Keratinocyte (primary cell): ENCODE measurements around the gene GLCE. TPM values are rescaled to one million over a fixed set of nuclear protein-coding genes. Genes with fewer than 3 reads are reported as not detected.

Experiments
- DNase-seq: peaks from one replicate; pipeline ENCODE4 v3.0.0-alpha.2; 2011; ENCODE audit warnings: low read depth, missing footprints, low spot score
- FAIRE-seq: peaks from 2 replicates; lab custom pipeline; 2011; peaks lifted over from hg19 to GRCh38; lab: Jason Lieb, UNC
- H2AFZ ChIP-seq: 2 replicates; pipeline ENCODE4 v1.6.0; 2012; ENCODE audit warnings: low read length, control low read depth, inconsistent platforms; ENCODE audit not compliant: control insufficient read depth
- H3K27ac ChIP-seq: 2 replicates; pipeline ENCODE4 v1.5.1; 2011; ENCODE audit warnings: low read length; ENCODE audit not compliant: control insufficient read depth, insufficient read depth
- H3K27me3 ChIP-seq: 3 replicates; pipeline ENCODE4 v1.6.0; 2011; ENCODE audit warnings: low read length; ENCODE audit not compliant: control insufficient read depth, insufficient read depth; ENCODE audit errors: extremely low read depth
- H3K36me3 ChIP-seq, 2 experiments: 2 replicates in 1 of 2; 3 replicates in 1 of 2; pipeline ENCODE4 v1.5.1; 2011; ENCODE audit warnings: low read length in 2 of 2, mild to moderate bottlenecking in 1 of 2; ENCODE audit not compliant: control insufficient read depth in 2 of 2, insufficient read depth in 2 of 2; ENCODE audit errors: extremely low read depth in 1 of 2
- H3K4me1 ChIP-seq: 3 replicates; pipeline ENCODE4 v1.5.1; 2011; ENCODE audit warnings: low read length; ENCODE audit not compliant: control insufficient read depth, insufficient read depth; ENCODE audit errors: extremely low read depth
- H3K4me2 ChIP-seq: 3 replicates; pipeline ENCODE4 v1.6.0; 2011; ENCODE audit warnings: low read depth, low read length; ENCODE audit not compliant: control insufficient read depth, insufficient read depth; ENCODE audit errors: extremely low read depth
- H3K4me3 ChIP-seq, 3 experiments: fragments of 200-600 bp in 1 of 3; sonication (generic) in 1 of 3; 2 replicates in 2 of 3; 3 replicates in 1 of 3; pipeline ENCODE4 v1.5.1; 2011 to 2016; ENCODE audit warnings: low read length in 3 of 3, mild to moderate bottlenecking in 3 of 3, control low read depth in 2 of 3, inconsistent platforms in 1 of 3, low read depth in 1 of 3, mixed read lengths in 1 of 3, mixed run types in 1 of 3, moderate library complexity in 1 of 3; ENCODE audit not compliant: control insufficient read depth in 2 of 3, insufficient read depth in 2 of 3; ENCODE audit errors: extremely low read depth in 1 of 3
- H3K79me2 ChIP-seq: 2 replicates; pipeline ENCODE4 v1.6.0; 2012; ENCODE audit warnings: low read length; ENCODE audit not compliant: control insufficient read depth, insufficient read depth
- H3K9ac ChIP-seq: 3 replicates; pipeline ENCODE4 v1.6.0; 2011; ENCODE audit warnings: low read length; ENCODE audit not compliant: control insufficient read depth, insufficient read depth; ENCODE audit errors: extremely low read depth
- H3K9me1 ChIP-seq: 3 replicates; pipeline ENCODE4 v1.6.0; 2011; ENCODE audit warnings: low read length; ENCODE audit not compliant: control insufficient read depth, insufficient read depth; ENCODE audit errors: extremely low read depth
- H3K9me3 ChIP-seq: 2 replicates; pipeline ENCODE4 v1.5.1; 2012; ENCODE audit warnings: low read depth, low read length; ENCODE audit not compliant: control insufficient read depth
- H4K20me1 ChIP-seq: 3 replicates; pipeline ENCODE4 v1.6.0; 2011; ENCODE audit warnings: low read length; ENCODE audit not compliant: control insufficient read depth, insufficient read depth; ENCODE audit errors: extremely low read depth
- EZH2 ChIP-seq: IDR thresholded peaks from one replicate; pipeline ENCODE4 v1.6.1; 2012; ENCODE audit warnings: inconsistent platforms, mild to moderate bottlenecking, low read length, moderate library complexity
- dilution Hi-C: fragments of 300-500 bp; cut with MboI; formaldehyde crosslinking; loops from one replicate; pipeline ENCODE4 v1.7.0; 2020; ENCODE audit warnings: low sequenced_read_pairs; ENCODE audit not compliant: extremely low pct_ligation_motif_present
- polyA plus RNA-seq, 5 experiments: library from polyadenylated mRNA; depleted of rRNA in 3 of 5; stranded (reverse) in 3 of 5; stranded (forward) in 1 of 5; unstranded in 1 of 5; fragments of >200 nt; gene quantifications; 1 replicate in 1 of 5; 2 replicates in 3 of 5; 3 replicates in 1 of 5; pipeline versions ENCODE4 v1.2.1 to v1.2.3, GENCODE V29; 2011 to 2012; ENCODE audit warnings: missing spikeins in 2 of 5, low read depth in 1 of 5, low replicate concordance in 1 of 5
- TF ChIP-seq, protein P1 (sequence below), 3 experiments: IDR thresholded peaks in 1 of 3; conservative IDR thresholded peaks in 1 of 3; optimal IDR thresholded peaks in 1 of 3; 2 replicates in 2 of 3; 3 replicates in 1 of 3; pipeline versions ENCODE3 to v1.5.1; 2011; ENCODE audit warnings: low read length in 3 of 3, mild to moderate bottlenecking in 3 of 3, moderate library complexity in 2 of 3, control low read depth in 1 of 3, inconsistent platforms in 1 of 3; ENCODE audit not compliant: insufficient read depth in 2 of 3; ENCODE audit errors: extremely low read depth in 1 of 3

Gene GLCE
- polyA plus RNA-seq, 1 donor (not counting 4 experiments of a cell fraction or from before 2014, with no cell fraction given): 16.3 TPM

DNA sequence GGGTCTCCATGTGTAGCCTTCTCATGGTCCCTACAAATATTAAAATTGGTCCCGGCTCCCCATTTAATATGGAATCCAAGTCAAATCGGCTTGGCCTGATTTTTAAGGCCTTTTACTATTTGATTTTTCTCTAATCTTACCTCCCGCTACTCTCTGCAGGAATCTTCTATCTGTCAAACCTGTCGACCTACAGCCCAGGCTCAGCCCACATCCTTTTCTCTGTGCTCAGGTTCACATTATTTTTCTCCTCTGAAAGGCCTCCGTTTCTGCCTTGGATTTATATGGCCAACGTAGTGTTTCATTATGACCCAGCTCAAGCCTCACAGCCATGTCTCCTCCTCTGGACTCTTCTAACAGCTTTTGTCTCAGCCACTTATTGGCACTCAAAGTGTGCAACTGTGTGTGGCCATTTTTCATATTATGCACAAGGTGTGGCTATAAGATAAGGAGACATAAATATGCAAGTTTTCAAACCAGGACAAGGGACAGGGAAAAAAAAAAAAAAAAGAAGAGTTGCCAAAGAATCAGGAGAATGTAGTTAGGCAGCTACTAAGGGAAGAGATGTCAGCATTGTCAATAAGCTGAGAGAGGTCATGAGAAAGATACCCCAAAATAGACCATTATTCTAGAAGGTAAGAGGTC is 2.1 kb upstream of the GLCE start:
- no peak for DNase-seq
- TF ChIP-seq, protein P1, sequence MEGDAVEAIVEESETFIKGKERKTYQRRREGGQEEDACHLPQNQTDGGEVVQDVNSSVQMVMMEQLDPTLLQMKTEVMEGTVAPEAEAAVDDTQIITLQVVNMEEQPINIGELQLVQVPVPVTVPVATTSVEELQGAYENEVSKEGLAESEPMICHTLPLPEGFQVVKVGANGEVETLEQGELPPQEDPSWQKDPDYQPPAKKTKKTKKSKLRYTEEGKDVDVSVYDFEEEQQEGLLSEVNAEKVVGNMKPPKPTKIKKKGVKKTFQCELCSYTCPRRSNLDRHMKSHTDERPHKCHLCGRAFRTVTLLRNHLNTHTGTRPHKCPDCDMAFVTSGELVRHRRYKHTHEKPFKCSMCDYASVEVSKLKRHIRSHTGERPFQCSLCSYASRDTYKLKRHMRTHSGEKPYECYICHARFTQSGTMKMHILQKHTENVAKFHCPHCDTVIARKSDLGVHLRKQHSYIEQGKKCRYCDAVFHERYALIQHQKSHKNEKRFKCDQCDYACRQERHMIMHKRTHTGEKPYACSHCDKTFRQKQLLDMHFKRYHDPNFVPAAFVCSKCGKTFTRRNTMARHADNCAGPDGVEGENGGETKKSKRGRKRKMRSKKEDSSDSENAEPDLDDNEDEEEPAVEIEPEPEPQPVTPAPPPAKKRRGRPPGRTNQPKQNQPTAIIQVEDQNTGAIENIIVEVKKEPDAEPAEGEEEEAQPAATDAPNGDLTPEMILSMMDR (optimal IDR thresholded peaks at IDR 0.05 in 1 of 3, IDR thresholded peaks at IDR 0.05 in 1 of 3, conservative IDR thresholded peaks at IDR 0.05 in 1 of 3; ENCODE audit: extremely low read depth in 1 of 3, insufficient read depth in 2 of 3, low read length in 3 of 3): no peak
- TF ChIP-seq EZH2: no peak
- no peak overlapping the region for H2AFZ ChIP-seq
- FAIRE-seq: no peak
- H4K20me1 ChIP-seq: no peaks in the 10 kb centered on the region
- H3K4me2 ChIP-seq: no peak overlapping the region
- H3K9me3 ChIP-seq: no peaks in the 10 kb centered on the region
- H3K4me1 ChIP-seq: peaks cover 30% of the 10 kb centered on the region
- no peaks in the 10 kb centered on the region for H3K36me3 ChIP-seq
- no peak overlapping the region for H3K9ac ChIP-seq
- no peak overlapping the region for H3K27ac ChIP-seq
- no peak overlapping the region for H3K4me3 ChIP-seq
- H3K79me2 ChIP-seq: peaks cover 7% of the 10 kb centered on the region
- dilution Hi-C loops: no loop called here
- H3K9me1 ChIP-seq: no peaks in the 10 kb centered on the region
- no peaks in the 10 kb centered on the region for H3K27me3 ChIP-seq

- H3K9me3 ChIP-seq: no peaks in the 10 kb centered on the region
- no peak overlapping the region for H3K27ac ChIP-seq
- H3K9me1 ChIP-seq: no peaks in the 10 kb centered on the region
- peaks cover 30% of the 10 kb centered on the region for H3K4me1 ChIP-seq
- no peak overlapping the region for H3K4me2 ChIP-seq
- no peak overlapping the region for H3K9ac ChIP-seq
- dilution Hi-C loops: no loop called here
- FAIRE-seq (no peak), DNase-seq (no peak)
- TF ChIP-seq, protein P1 (optimal IDR thresholded peaks at IDR 0.05 in 1 of 3, IDR thresholded peaks at IDR 0.05 in 1 of 3, conservative IDR thresholded peaks at IDR 0.05 in 1 of 3; ENCODE audit: extremely low read depth in 1 of 3, insufficient read depth in 2 of 3, low read length in 3 of 3): no peak
- H4K20me1 ChIP-seq: no peaks in the 10 kb centered on the region
- no peak overlapping the region for H3K4me3 ChIP-seq
- no peaks in the 10 kb centered on the region for H3K27me3 ChIP-seq
- peaks cover 7% of the 10 kb centered on the region for H3K79me2 ChIP-seq
- H2AFZ ChIP-seq: no peak overlapping the region
- H3K36me3 ChIP-seq: no peaks in the 10 kb centered on the region
These were observed 1.6 kb upstream of the GLCE start for GRCh38 chr15:69158843-69159240.
